CD4-positive, CD25-positive, alpha-beta regulatory T cell (primary cell): ENCODE data around the gene SLC10A7. TPM values are rescaled to one million over a fixed set of nuclear protein-coding genes. Genes with fewer than 3 reads are reported as not detected.

ENCODE experiments used
- ATAC-seq, 2 donors: fragments of 150-1000 bp; cut with Tn5 transposase; one replicate each; pipeline ENCODE4 v1.10.0; 2021; ENCODE audit warnings: low read depth in 2 of 2, moderate number of reproducible peaks in 2 of 2, moderate library complexity in 1 of 2
- DNase-seq, 3 donors: peaks; one replicate each; pipeline versions ENCODE4 v3.0.0 to v3.0.0-alpha.2; 2012 to 2022; ENCODE audit warnings: mixed read lengths in 1 of 3
- H3K27ac ChIP-seq: one replicate; pipeline ENCODE4 v1.7.0; 2013; ENCODE audit warnings: mild to moderate bottlenecking, low read length; ENCODE audit not compliant: insufficient read depth, poor library complexity, severe bottlenecking
- H3K27me3 ChIP-seq: one replicate; pipeline ENCODE4 v1.7.0; 2013; ENCODE audit warnings: low read length; ENCODE audit not compliant: control insufficient read depth, insufficient read depth
- H3K36me3 ChIP-seq: one replicate; pipeline ENCODE4 v1.7.0; 2013; ENCODE audit warnings: mild to moderate bottlenecking, low read length, moderate library complexity; ENCODE audit not compliant: control insufficient read depth, insufficient read depth
- H3K4me1 ChIP-seq: 2 replicates; pipeline ENCODE4 v1.7.0; 2013; ENCODE audit warnings: mild to moderate bottlenecking, low read length; ENCODE audit not compliant: insufficient read depth, control insufficient read depth, poor library complexity, severe bottlenecking
- H3K4me3 ChIP-seq: one replicate; pipeline ENCODE4 v1.7.0; 2013; ENCODE audit warnings: low read depth, mild to moderate bottlenecking, low read length, moderate library complexity
- H3K9me3 ChIP-seq, 2 experiments: 1 replicate in 1 of 2; 2 replicates in 1 of 2; pipeline ENCODE4 v1.7.0; 2013; ENCODE audit warnings: low read length in 2 of 2, mild to moderate bottlenecking in 1 of 2, moderate library complexity in 1 of 2; ENCODE audit not compliant: control insufficient read depth in 2 of 2
- H3K27ac Mint-ChIP-seq, 3 donors: one replicate each; pipeline ENCODE4 v1.8.0; 2020 to 2022; ENCODE audit warnings: mild to moderate bottlenecking in 3 of 3, mixed read lengths in 3 of 3, moderate library complexity in 2 of 3
- H3K27me3 Mint-ChIP-seq: one replicate; pipeline ENCODE4 v1.8.0; 2022; ENCODE audit warnings: mild to moderate bottlenecking, mixed read lengths
- H3K36me3 Mint-ChIP-seq: one replicate; pipeline ENCODE4 v1.8.0; 2020; ENCODE audit warnings: mixed read lengths
- H3K4me1 Mint-ChIP-seq, 4 donors: one replicate each; pipeline ENCODE4 v1.8.0; 2020 to 2022; ENCODE audit warnings: mixed read lengths in 4 of 4, mild to moderate bottlenecking in 1 of 4
- H3K4me3 Mint-ChIP-seq, 4 donors: one replicate each; pipeline ENCODE4 v1.8.0; 2020 to 2022; ENCODE audit warnings: mild to moderate bottlenecking in 4 of 4, mixed read lengths in 4 of 4, moderate library complexity in 3 of 4
- H3K9me3 Mint-ChIP-seq, 7 donors: one replicate each; pipeline ENCODE4 v1.8.0; 2020 to 2022; ENCODE audit warnings: mixed read lengths in 7 of 7, mild to moderate bottlenecking in 3 of 7, moderate library complexity in 2 of 7
- polyA plus RNA-seq, 4 donors: library from polyadenylated mRNA; unstranded; fragments of 300-500 nt; fragmentation: Illumina TruSeq; gene quantifications; one replicate each; pipeline ENCODE4 v1.2.3, GENCODE V29; 2021
- total RNA-seq: library from RNA; stranded (reverse); gene quantifications from one replicate; pipeline ENCODE4 v1.2.3, GENCODE V29; 2022

SLC10A7 gene
- total and polyA plus RNA-seq, 5 donors from 2014 or later = 8.6 to 24.1 (median 10.4) TPM

DNA sequence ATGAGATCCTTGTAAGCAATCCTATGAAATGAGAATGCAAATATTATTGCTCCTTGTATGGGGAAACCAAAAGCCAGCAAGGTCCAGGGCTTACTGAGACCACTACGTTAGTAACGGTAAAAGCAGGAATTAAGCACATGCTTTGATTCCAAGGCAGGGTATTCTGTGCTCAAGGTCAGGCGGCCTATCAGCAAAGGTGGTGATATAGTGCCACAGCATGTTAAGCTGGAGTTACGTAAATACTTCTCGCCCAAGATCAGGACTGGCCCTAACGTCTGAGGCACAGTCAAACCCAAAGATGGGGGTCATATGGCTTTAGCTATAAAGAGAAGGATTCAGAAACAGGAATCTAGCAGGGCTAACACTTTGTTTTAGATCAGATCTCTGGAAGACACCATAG lies 27.6 kb downstream of the SLC10A7 start:
- Mint-ChIP-seq H3K4me1 (peaks cover 23 to 39% (median 25%) of the 10 kb centered on the region in 4 donors), H3K27me3 (no peaks in the 10 kb centered on the region), H3K4me3 (no peak overlapping the region), H3K9me3 (peaks cover 0 to 3% (median 0%) of the 10 kb centered on the region in 7 donors), H3K27ac (no peak overlapping the region), H3K36me3 (peaks cover 16% of the 10 kb centered on the region)
- Histone ChIP-seq H3K27me3 (no peaks in the 10 kb centered on the region), H3K9me3 (no peaks in the 10 kb centered on the region), H3K36me3 (no peaks in the 10 kb centered on the region), H3K4me3 (no peak overlapping the region), H3K4me1 (peaks cover 4% of the 10 kb centered on the region), H3K27ac (no peak overlapping the region)
- ATAC-seq (no peak), DNase-seq (no peak)

- Histone ChIP-seq H3K27me3 (no peaks in the 10 kb centered on the region), H3K9me3 (no peaks in the 10 kb centered on the region), H3K36me3 (no peaks in the 10 kb centered on the region), H3K4me1 (peaks cover 3% of the 10 kb centered on the region), H3K27ac (no peak overlapping the region), H3K4me3 (no peak overlapping the region)
- H3K4me3 Mint-ChIP-seq = no peak overlapping the region
- H3K27me3 Mint-ChIP-seq = no peaks in the 10 kb centered on the region
- no peak for DNase-seq
- no peak overlapping the region for H3K27ac Mint-ChIP-seq
- peaks cover 31% of the 10 kb centered on the region for H3K36me3 Mint-ChIP-seq
- peaks cover 0 to 3% (median 0%) of the 10 kb centered on the region in 7 donors for H3K9me3 Mint-ChIP-seq
- peaks cover 20 to 44% (median 30%) of the 10 kb centered on the region in 4 donors for H3K4me1 Mint-ChIP-seq
- no peak for ATAC-seq
These were observed 31.6 kb downstream of the SLC10A7 start for GRCh38 chr4:146490106-146490505.

DNA sequence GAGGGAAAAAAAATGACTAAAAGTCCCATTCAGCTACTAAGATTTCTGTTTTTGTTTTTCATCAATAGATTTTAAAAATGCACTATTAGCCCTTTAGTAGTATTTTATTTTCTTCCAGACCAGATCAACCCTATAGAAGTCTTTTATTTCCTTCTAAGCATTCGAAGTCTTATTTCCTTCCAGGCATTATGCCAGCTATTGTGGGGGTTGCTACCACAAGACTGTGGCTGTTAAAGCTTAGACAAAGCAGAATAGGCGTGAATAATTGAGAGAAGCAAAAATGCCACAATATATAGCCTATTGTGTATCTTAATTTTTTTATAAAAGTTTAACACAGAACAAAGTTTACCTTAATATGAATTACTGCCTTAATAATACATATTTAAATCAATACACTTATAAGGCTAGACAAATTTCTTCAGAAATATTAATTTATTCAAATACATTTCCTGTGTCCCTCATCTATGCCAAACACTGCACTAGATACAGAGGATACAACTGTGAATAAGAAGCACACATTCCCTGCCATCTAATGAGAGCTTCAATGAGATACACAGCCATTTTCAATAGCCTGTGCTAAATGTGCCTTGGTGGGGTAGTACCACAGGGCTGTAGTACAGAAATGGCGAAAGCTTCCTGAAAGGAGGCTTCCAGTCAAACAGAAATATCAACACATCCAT lies 33.1 kb downstream of the SLC10A7 start:
- Mint-ChIP-seq H3K27ac (no peak overlapping the region), H3K9me3 (peaks cover 0 to 6% (median 3%) of the 10 kb centered on the region in 7 donors), H3K27me3 (no peaks in the 10 kb centered on the region), H3K36me3 (peaks cover 32% of the 10 kb centered on the region), H3K4me1 (peaks cover 23 to 39% (median 30%) of the 10 kb centered on the region in 4 donors), H3K4me3 (no peak overlapping the region)
- peaks cover 4% of the 10 kb centered on the region for H3K36me3 ChIP-seq
- no peak for ATAC-seq
- peaks cover 2 to 4% of the 10 kb centered on the region in 2 experiments for H3K9me3 ChIP-seq
- H3K4me1 ChIP-seq = peaks cover 3% of the 10 kb centered on the region
- H3K4me3 ChIP-seq = no peak overlapping the region
- H3K27ac ChIP-seq = no peak overlapping the region
- no peaks in the 10 kb centered on the region for H3K27me3 ChIP-seq
- no peak for DNase-seq

DNA sequence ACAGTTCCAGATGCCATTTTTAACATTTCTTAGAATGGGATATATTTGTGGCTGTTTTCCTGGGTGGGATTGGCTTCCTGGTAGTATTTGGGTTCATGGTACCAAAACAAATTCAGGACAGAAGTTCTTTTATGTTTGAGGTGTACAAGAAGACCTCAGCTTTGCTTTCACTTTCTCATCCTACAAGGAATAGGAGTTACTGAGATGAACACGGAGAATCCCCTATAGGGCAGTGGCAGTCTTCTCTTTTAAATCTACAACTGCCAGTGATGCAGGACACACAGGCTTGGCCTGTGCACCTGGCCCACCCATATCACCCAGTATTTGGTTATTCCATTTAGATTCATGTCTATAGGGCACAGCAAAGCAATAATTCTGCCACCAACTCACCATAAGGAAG lies 35.2 kb downstream of the SLC10A7 start:
- no peaks in the 10 kb centered on the region for H3K27me3 Mint-ChIP-seq
- H3K27me3 ChIP-seq = no peaks in the 10 kb centered on the region
- H3K4me3 Mint-ChIP-seq = peak overlapping the region in 2 of 4 donors; percentile 38 to 52
- peaks cover 3% of the 10 kb centered on the region for H3K4me1 ChIP-seq
- peaks cover 15 to 18% of the 10 kb centered on the region in 2 experiments for H3K9me3 ChIP-seq
- peaks cover 6% of the 10 kb centered on the region for H3K36me3 ChIP-seq
- peaks cover 3 to 24% (median 9%) of the 10 kb centered on the region in 7 donors for H3K9me3 Mint-ChIP-seq
- H3K4me1 Mint-ChIP-seq = peaks cover 26 to 39% (median 37%) of the 10 kb centered on the region in 4 donors
- DNase-seq (peak in 1 of 3 donors; percentile 13), ATAC-seq (no peak)
- peak overlapping the region in 2 of 3 donors; percentile 20 to 29 for H3K27ac Mint-ChIP-seq
- no peak overlapping the region for H3K27ac ChIP-seq
- H3K4me3 ChIP-seq = peak overlapping the region; percentile 38
- H3K36me3 Mint-ChIP-seq = peaks cover 50% of the 10 kb centered on the region

DNA sequence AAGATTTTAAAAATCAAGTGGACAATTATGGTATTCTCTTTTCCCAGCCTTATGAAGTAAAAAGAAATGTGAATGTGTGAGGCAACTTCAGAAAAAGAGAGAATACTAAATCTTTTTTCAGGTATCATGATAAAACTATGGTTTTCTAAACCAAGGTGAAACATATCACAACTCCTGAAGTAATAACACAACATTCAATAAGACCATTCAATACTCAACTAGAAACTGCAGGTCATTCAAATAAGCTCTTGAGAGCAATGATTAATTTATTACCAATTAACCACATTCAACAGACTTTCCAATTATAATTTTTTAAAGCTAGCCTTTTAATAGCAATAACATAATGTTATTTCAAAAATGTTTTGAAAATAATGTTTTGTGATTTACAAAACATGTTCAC lies 35.8 kb downstream of the SLC10A7 start:
- H3K4me1 Mint-ChIP-seq = peaks cover 21 to 39% (median 33%) of the 10 kb centered on the region in 4 donors
- H3K36me3 Mint-ChIP-seq = peaks cover 44% of the 10 kb centered on the region
- ATAC-seq = no peak
- Histone ChIP-seq H3K4me3 (no peak overlapping the region), H3K27me3 (no peaks in the 10 kb centered on the region), H3K27ac (no peak overlapping the region), H3K9me3 (peaks cover 15 to 18% of the 10 kb centered on the region in 2 experiments), H3K36me3 (peaks cover 6% of the 10 kb centered on the region), H3K4me1 (peaks cover 3% of the 10 kb centered on the region)
- H3K27me3 Mint-ChIP-seq = no peaks in the 10 kb centered on the region
- no peak for DNase-seq
- H3K4me3 Mint-ChIP-seq = no peak overlapping the region
- peaks cover 3 to 24% (median 9%) of the 10 kb centered on the region in 7 donors for H3K9me3 Mint-ChIP-seq
- H3K27ac Mint-ChIP-seq = no peak overlapping the region

DNA sequence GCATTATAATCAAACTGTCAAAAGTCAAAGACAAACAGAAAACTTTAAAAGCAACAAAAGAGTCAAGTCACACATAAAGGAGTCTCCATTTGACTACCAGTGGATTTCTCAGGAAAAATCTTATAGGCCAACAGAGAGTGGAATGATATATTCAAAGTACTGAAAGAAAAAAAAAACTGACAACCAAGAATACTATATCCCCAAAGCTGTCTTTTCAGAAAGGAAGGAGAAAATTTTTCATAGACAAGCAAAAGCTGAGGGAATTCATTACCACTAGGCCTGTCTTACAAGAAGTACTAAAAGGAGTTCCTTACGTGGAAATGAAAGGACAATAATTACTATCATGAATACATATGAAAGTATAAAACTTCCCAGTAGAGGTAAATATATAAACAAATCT lies 39.0 kb downstream of the SLC10A7 start:
- DNase-seq = no peak
- peaks cover 15 to 18% of the 10 kb centered on the region in 2 experiments for H3K9me3 ChIP-seq
- Mint-ChIP-seq H3K4me3 (no peak overlapping the region), H3K36me3 (peaks cover 52% of the 10 kb centered on the region), H3K27me3 (no peaks in the 10 kb centered on the region), H3K4me1 (peaks cover 22 to 45% (median 27%) of the 10 kb centered on the region in 4 donors), H3K9me3 (peaks cover 5 to 24% (median 9%) of the 10 kb centered on the region in 7 donors), H3K27ac (no peak overlapping the region)
- H3K4me3 ChIP-seq = no peak overlapping the region
- peaks cover 6% of the 10 kb centered on the region for H3K36me3 ChIP-seq
- no peak for ATAC-seq
- no peak overlapping the region for H3K27ac ChIP-seq
- H3K27me3 ChIP-seq = no peaks in the 10 kb centered on the region
- H3K4me1 ChIP-seq = peaks cover 3% of the 10 kb centered on the region

GRCh38 chr4:146481246-146481645 lies 40.5 kb downstream of the SLC10A7 start:
- Mint-ChIP-seq H3K27me3 (no peaks in the 10 kb centered on the region), H3K4me1 (peaks cover 18 to 34% (median 19%) of the 10 kb centered on the region in 4 donors), H3K36me3 (peaks cover 50% of the 10 kb centered on the region), H3K4me3 (no peak overlapping the region), H3K9me3 (peaks cover 5 to 24% (median 9%) of the 10 kb centered on the region in 7 donors), H3K27ac (no peak overlapping the region)
- no peak for ATAC-seq
- DNase-seq = no peak
- no peaks in the 10 kb centered on the region for H3K27me3 ChIP-seq
- peaks cover 6% of the 10 kb centered on the region for H3K36me3 ChIP-seq
- peaks cover 15 to 18% of the 10 kb centered on the region in 2 experiments for H3K9me3 ChIP-seq
- no peak overlapping the region for H3K27ac ChIP-seq
- H3K4me1 ChIP-seq = no peaks in the 10 kb centered on the region
- H3K4me3 ChIP-seq = no peak overlapping the region

DNA sequence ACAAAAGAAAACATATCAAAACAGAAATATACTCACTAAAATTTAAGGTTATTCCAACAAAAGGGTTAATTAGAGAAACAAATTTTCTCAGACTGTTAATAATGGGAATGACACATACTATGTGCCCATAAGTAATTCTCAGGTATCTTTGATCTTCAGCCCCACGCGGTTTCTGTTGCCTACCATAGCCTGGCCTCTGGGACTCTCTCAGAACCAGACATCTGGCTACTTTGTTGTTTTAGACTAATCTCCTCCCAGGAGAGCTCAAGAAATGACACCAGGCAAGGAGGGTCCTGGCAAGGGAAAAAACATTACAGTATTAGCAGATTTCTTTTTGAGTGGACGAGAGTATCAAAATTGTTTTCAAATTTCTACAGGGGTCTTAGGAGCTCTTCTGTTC lies 43.7 kb downstream of the SLC10A7 start:
- peaks cover 7 to 11% of the 10 kb centered on the region in 2 experiments for H3K9me3 ChIP-seq
- H3K4me3 Mint-ChIP-seq = no peak overlapping the region
- H3K36me3 ChIP-seq = peaks cover 2% of the 10 kb centered on the region
- no peaks in the 10 kb centered on the region for H3K27me3 ChIP-seq
- peaks cover 12 to 26% (median 19%) of the 10 kb centered on the region in 4 donors for H3K4me1 Mint-ChIP-seq
- H3K36me3 Mint-ChIP-seq = peaks cover 39% of the 10 kb centered on the region
- ATAC-seq (no peak), DNase-seq (no peak)
- no peaks in the 10 kb centered on the region for H3K4me1 ChIP-seq
- H3K27ac Mint-ChIP-seq = no peak overlapping the region
- H3K9me3 Mint-ChIP-seq = peaks cover 3 to 12% (median 6%) of the 10 kb centered on the region in 7 donors
- no peak overlapping the region for H3K4me3 ChIP-seq
- no peak overlapping the region for H3K27ac ChIP-seq
- H3K27me3 Mint-ChIP-seq = no peaks in the 10 kb centered on the region
